GM10266 (cell line): ENCODE measurements around the gene DSCAML1.

Experiments
- DNase-seq: peaks from one replicate; pipeline ENCODE4 v3.0.0; 2012; ENCODE audit errors: extremely low spot score
- CTCF ChIP-seq: IDR thresholded peaks from 2 replicates; pipeline ENCODE4 v1.5.1; 2012; ENCODE audit warnings: mild to moderate bottlenecking, low read depth; ENCODE audit not compliant: control insufficient read depth, insufficient read depth; ENCODE audit errors: missing control alignments

Gene DSCAML1

GRCh38 chr11:117717485-117718314, 79.3 kb downstream of the DSCAML1 start:
- no peak for TF ChIP-seq CTCF
- no peak for DNase-seq

- no peak for DNase-seq
- TF ChIP-seq CTCF, result no peak
Observed at GRCh38 chr11:117716521-117717440, 80.2 kb downstream of the DSCAML1 start.

GRCh38 chr11:117715801-117716200, 81.2 kb downstream of the DSCAML1 start:
- DNase-seq, result no peak
- no peak for TF ChIP-seq CTCF

GRCh38 chr11:117713538-117713991, 83.5 kb downstream of the DSCAML1 start:
- TF ChIP-seq CTCF, result no peak
- DNase-seq, result no peak

GRCh38 chr11:117712530-117712929, 84.5 kb downstream of the DSCAML1 start:
- no peak for TF ChIP-seq CTCF
- DNase-seq, result no peak

GRCh38 chr11:117711331-117711730, 85.7 kb downstream of the DSCAML1 start:
- no peak for DNase-seq
- no peak for TF ChIP-seq CTCF

- DNase-seq, result no peak
- TF ChIP-seq CTCF, result no peak
Observed at GRCh38 chr11:117710211-117710610, 86.8 kb downstream of the DSCAML1 start.
